Caco-2 (cell line): ENCODE data around the gene MED25. TPM values are rescaled to one million over a fixed set of nuclear protein-coding genes. Genes with fewer than 3 reads are reported as not detected.

ENCODE experiments used
- BruUV-seq: library from RNA; stranded (reverse); fragments of 400-500 nt; replicated peaks from 2 replicates; lab custom pipeline; 2021; lab: Mats Ljungman, UMichigan
- CTCF ChIA-PET: fragments of 300-600 bp; sonication (Branson Sonifier 250); formaldehyde crosslinking; loops from one replicate; lab custom pipeline; 2022; ENCODE audit warnings: antibody characterized with exemption; lab: Charles Lee
- POLR2A ChIA-PET: fragments of 300-600 bp; sonication (Branson Sonifier 250); formaldehyde crosslinking; loops from one replicate; lab custom pipeline; 2022; ENCODE audit warnings: antibody characterized with exemption; lab: Charles Lee
- DNase-seq, 2 experiments: peaks; one replicate each; pipeline versions ENCODE4 v3.0.0 to v3.0.0-alpha.2; 2020 to 2022
- H3K27me3 ChIP-seq: replicated peaks from 2 replicates; pipeline ENCODE4 v1.6.0; 2011; ENCODE audit warnings: low read length; ENCODE audit not compliant: control insufficient read depth, insufficient read depth
- H3K36me3 ChIP-seq: 2 replicates; pipeline ENCODE4 v1.5.1; 2011; ENCODE audit warnings: low read length; ENCODE audit not compliant: control insufficient read depth, insufficient read depth
- H3K4me1 ChIP-seq: fragments of 250-450 bp; sonication (Bioruptor Pico); 2 replicates; pipeline ENCODE4 v1.5.1; 2020; ENCODE audit warnings: mild to moderate bottlenecking
- H3K4me3 ChIP-seq: 2 replicates; pipeline ENCODE4 v1.5.1; 2011; ENCODE audit warnings: low read depth, mild to moderate bottlenecking, control low read depth, low read length
- H3K9me3 ChIP-seq: fragments of 250-450 bp; sonication (Bioruptor Pico); 2 replicates; pipeline ENCODE4 v1.5.1; 2020; ENCODE audit warnings: mild to moderate bottlenecking, moderate library complexity
- H3K27ac Mint-ChIP-seq: one replicate; pipeline ENCODE4 v1.8.0; 2022; ENCODE audit warnings: mixed read lengths; ENCODE audit not compliant: unreplicated experiment
- H3K27me3 Mint-ChIP-seq: one replicate; pipeline ENCODE4 v1.8.0; 2022; ENCODE audit warnings: mixed read lengths; ENCODE audit not compliant: insufficient read depth, unreplicated experiment
- H3K36me3 Mint-ChIP-seq: one replicate; pipeline ENCODE4 v1.8.0; 2022; ENCODE audit warnings: mild to moderate bottlenecking, mixed read lengths; ENCODE audit not compliant: insufficient read depth, unreplicated experiment
- H3K4me1 Mint-ChIP-seq: one replicate; pipeline ENCODE4 v1.8.0; 2022; ENCODE audit warnings: low read depth, mixed read lengths; ENCODE audit not compliant: unreplicated experiment
- H3K4me3 Mint-ChIP-seq: one replicate; pipeline ENCODE4 v1.8.0; 2022; ENCODE audit warnings: mild to moderate bottlenecking, moderate library complexity, mixed read lengths; ENCODE audit not compliant: unreplicated experiment
- H3K9me3 Mint-ChIP-seq: one replicate; pipeline ENCODE4 v1.8.0; 2022; ENCODE audit warnings: mixed read lengths; ENCODE audit not compliant: unreplicated experiment
- CTCF ChIP-seq, 2 experiments: fragments of 200-600 bp in 1 of 2; IDR thresholded peaks; 1 replicate in 1 of 2; 2 replicates in 1 of 2; pipeline versions ENCODE4 v1.5.1 to v1.8.0; 2011 to 2022; ENCODE audit warnings: antibody characterized with exemption in 1 of 2, control low read depth in 1 of 2, inconsistent platforms in 1 of 2, low read depth in 1 of 2, low read length in 1 of 2, mild to moderate bottlenecking in 1 of 2, moderate library complexity in 1 of 2; ENCODE audit not compliant: insufficient read depth in 1 of 2, severe bottlenecking in 1 of 2, unreplicated experiment in 1 of 2
- intact Hi-C: fragments of 100-400 bp; cut with micrococcal nuclease; formaldehyde crosslinking; loops from one replicate; pipeline ENCODE4 v1.10.0; 2022; ENCODE audit not compliant: unreplicated experiment
- total RNA-seq: library from RNA; stranded (reverse); gene quantifications from 2 replicates; pipeline ENCODE4 v1.2.3, GENCODE V29; 2022

MED25 gene
- total RNA-seq, 1 experiment from 2014 or later, result 102 TPM

GRCh38 chr19:49839713-49840112 is 21.6 kb downstream of the MED25 start:
- intact Hi-C loops, result no loop called here
- no peak for DNase-seq
- POLR2A ChIA-PET, result no interaction called here
- no TSS peak for BruUV-seq
- H3K9me3 ChIP-seq, result no peaks in the 10 kb centered on the region
- no peaks in the 10 kb centered on the region for H3K27me3 ChIP-seq
- TF ChIP-seq CTCF (IDR thresholded peaks at IDR 0.05; ENCODE audit: insufficient read depth in 1 of 2, low read depth in 1 of 2, low read length in 1 of 2, severe bottlenecking in 1 of 2, unreplicated experiment in 1 of 2), result no peak
- peaks cover 3% of the 10 kb centered on the region for H3K36me3 ChIP-seq
- no peak overlapping the region for H3K4me3 Mint-ChIP-seq
- CTCF ChIA-PET, result no interaction called here
- H3K27ac Mint-ChIP-seq, result no peak overlapping the region
- no peaks in the 10 kb centered on the region for H3K27me3 Mint-ChIP-seq
- no peaks in the 10 kb centered on the region for H3K4me1 Mint-ChIP-seq
- H3K4me3 ChIP-seq, result no peak overlapping the region
- H3K9me3 Mint-ChIP-seq, result no peaks in the 10 kb centered on the region
- H3K4me1 ChIP-seq, result no peaks in the 10 kb centered on the region
- peaks cover 59% of the 10 kb centered on the region for H3K36me3 Mint-ChIP-seq

GRCh38 chr19:49840321-49840720 is 22.2 kb downstream of the MED25 start:
- ChIA-PET CTCF (no interaction called here), POLR2A (no interaction called here)
- BruUV-seq, result no TSS peak
- DNase-seq, result no peak
- H3K4me3 Mint-ChIP-seq, result no peak overlapping the region
- H3K36me3 ChIP-seq, result peaks cover 3% of the 10 kb centered on the region
- H3K36me3 Mint-ChIP-seq, result peaks cover 53% of the 10 kb centered on the region
- H3K4me1 Mint-ChIP-seq, result no peaks in the 10 kb centered on the region
- no peak overlapping the region for H3K27ac Mint-ChIP-seq
- H3K27me3 Mint-ChIP-seq, result no peaks in the 10 kb centered on the region
- no peaks in the 10 kb centered on the region for H3K4me1 ChIP-seq
- no peaks in the 10 kb centered on the region for H3K9me3 ChIP-seq
- H3K4me3 ChIP-seq, result no peak overlapping the region
- no peaks in the 10 kb centered on the region for H3K27me3 ChIP-seq
- TF ChIP-seq CTCF (IDR thresholded peaks at IDR 0.05; ENCODE audit: insufficient read depth in 1 of 2, low read depth in 1 of 2, low read length in 1 of 2, severe bottlenecking in 1 of 2, unreplicated experiment in 1 of 2), result no peak
- intact Hi-C loops, result no loop called here
- no peaks in the 10 kb centered on the region for H3K9me3 Mint-ChIP-seq

- no peaks in the 10 kb centered on the region for H3K9me3 Mint-ChIP-seq
- POLR2A ChIA-PET, result no interaction called here
- CTCF ChIA-PET, result no interaction called here
- BruUV-seq, result no TSS peak
- Histone ChIP-seq H3K9me3 (no peaks in the 10 kb centered on the region), H3K36me3 (peaks cover 3% of the 10 kb centered on the region), H3K4me3 (no peak overlapping the region), H3K4me1 (no peaks in the 10 kb centered on the region), H3K27me3 (no peaks in the 10 kb centered on the region)
- no peaks in the 10 kb centered on the region for H3K27me3 Mint-ChIP-seq
- no peaks in the 10 kb centered on the region for H3K4me1 Mint-ChIP-seq
- peaks cover 48% of the 10 kb centered on the region for H3K36me3 Mint-ChIP-seq
- intact Hi-C loops, result no loop called here
- no peak overlapping the region for H3K27ac Mint-ChIP-seq
- H3K4me3 Mint-ChIP-seq, result no peak overlapping the region
- DNase-seq, result no peak
- TF ChIP-seq CTCF (IDR thresholded peaks at IDR 0.05; ENCODE audit: insufficient read depth in 1 of 2, low read depth in 1 of 2, low read length in 1 of 2, severe bottlenecking in 1 of 2, unreplicated experiment in 1 of 2), result no peak
These were observed 22.7 kb downstream of the MED25 start for GRCh38 chr19:49840736-49841249.
